GM21515 (cell line): ENCODE measurements around the gene OTUD3.

Experiments used
- ATAC-seq: cut with Tn5 transposase; IDR thresholded peaks from one replicate; pipeline ENCODE4 v1.9.1; 2021; ENCODE audit not compliant: unreplicated experiment

Gene OTUD3

GRCh38 chr1:19945914-19946313 is 63.7 kb downstream of the OTUD3 start:
- ATAC-seq, result no peak

DNA sequence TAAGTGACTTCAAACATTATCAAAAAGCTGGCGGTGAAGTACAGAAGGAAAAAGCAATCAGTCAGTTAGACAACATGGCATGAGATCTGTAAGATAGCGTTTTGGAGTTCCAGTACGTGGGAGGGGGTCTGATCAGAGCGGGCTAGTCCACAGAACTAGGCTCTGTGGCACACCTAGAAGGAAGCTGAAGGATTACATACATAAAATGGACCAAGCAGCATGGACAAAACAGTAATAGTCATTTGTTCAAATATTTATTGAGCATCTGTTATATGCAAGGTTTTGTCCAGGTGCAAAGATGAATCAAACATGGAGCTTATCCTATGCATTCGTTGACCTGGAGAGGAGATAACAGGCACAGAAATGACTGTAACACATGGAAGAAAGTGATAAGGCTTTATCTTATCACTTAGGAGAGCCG is 64.1 kb downstream of the OTUD3 start:
- no peak for ATAC-seq

DNA sequence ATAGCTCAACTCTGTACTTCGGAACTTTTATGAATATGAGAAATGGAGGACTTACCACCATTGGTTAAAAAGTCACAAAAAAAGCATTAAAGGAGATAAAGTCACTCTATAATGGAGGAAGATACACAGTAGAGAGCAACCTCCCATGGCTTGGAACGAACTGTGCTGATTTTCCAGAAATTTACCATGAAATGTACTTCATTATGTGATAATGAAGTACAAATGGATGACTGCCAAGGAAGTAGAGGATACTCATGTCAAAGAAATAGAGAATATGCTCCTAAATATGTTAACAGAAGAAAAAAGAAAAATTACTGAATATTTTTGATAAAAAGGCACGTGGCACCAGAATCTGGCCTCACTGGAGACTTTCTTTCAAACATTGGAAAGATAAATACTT is 64.8 kb downstream of the OTUD3 start:
- ATAC-seq, result no peak

DNA sequence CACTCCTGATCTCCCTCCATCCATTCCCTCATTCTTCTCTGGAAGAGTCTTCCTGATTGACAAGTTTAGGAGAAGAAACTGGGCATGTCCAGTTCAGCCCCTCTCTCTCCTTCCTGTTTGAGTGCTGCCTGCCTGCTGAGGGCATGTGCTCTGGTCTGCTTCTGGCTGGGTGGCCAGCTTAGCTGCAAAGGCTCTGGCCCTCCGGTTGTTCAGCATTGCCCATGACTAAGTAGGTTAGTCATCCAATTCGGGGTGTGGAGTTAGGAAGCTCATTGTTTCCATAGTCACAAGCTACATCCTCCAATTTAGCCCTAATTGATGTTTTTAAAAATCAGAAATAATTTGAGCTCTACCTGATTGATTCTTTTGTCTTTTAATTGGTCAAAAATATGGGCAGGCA is 66.8 kb downstream of the OTUD3 start:
- ATAC-seq, result no peak

GRCh38 chr1:19954059-19954458 is 71.9 kb downstream of the OTUD3 start:
- no peak for ATAC-seq

GRCh38 chr1:19955534-19956170 is 73.5 kb downstream of the OTUD3 start:
- ATAC-seq, result no peak

DNA sequence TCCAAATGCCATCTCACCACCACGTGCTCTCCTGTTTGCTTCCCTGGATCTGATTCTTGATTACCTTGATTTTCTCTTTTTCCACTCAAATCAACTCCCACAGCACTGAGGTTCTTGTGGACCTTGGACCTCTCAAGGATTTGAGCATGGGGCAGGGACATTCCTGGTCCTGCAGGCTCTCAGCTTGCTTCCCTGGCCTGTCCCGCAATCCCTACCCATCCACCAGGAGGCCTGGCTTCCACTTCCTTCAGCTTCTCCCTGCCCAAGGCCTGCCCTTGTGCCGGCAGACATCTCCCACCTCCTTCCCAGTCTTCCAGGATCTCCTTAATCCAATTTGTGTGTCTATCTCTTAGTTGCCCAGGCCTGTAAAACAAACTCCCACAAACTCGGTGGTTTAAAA is 75.6 kb downstream of the OTUD3 start:
- ATAC-seq, result no peak

- ATAC-seq, result no peak
Measured at GRCh38 chr1:19960591-19960990, 78.4 kb downstream of the OTUD3 start.
